Transverse colon (tissue), 4 donors: ENCODE results near the gene TMEM158. TPM values are rescaled to one million over a fixed set of nuclear protein-coding genes. Genes with fewer than 3 reads are reported as not detected.

Source experiments
- DNase-seq: peaks from one replicate; pipeline ENCODE4 v3.0.0-alpha.2; 2019
- H3K27ac ChIP-seq, 4 donors: fragments of 200-600 bp; sonication (generic); 2 replicates each; pipeline ENCODE4 v1.5.1; 2016 to 2018; ENCODE audit warnings: inconsistent platforms in 4 of 4
- H3K27me3 ChIP-seq: fragments of 200-600 bp; sonication (generic); 2 replicates; pipeline ENCODE4 v1.5.1; 2017; ENCODE audit warnings: inconsistent platforms
- H3K36me3 ChIP-seq, 4 donors: fragments of 200-600 bp; sonication (generic); 2 replicates each; pipeline ENCODE4 v1.5.1; 2017 to 2019; ENCODE audit warnings: inconsistent platforms in 4 of 4
- H3K4me1 ChIP-seq, 4 donors: fragments of 200-600 bp; sonication (generic); 2 replicates each; pipeline ENCODE4 v1.5.1; 2017 to 2020; ENCODE audit warnings: inconsistent platforms in 4 of 4
- H3K4me3 ChIP-seq, 4 donors: fragments of 200-600 bp; sonication (generic); 1 replicate in 1 of 4; 2 replicates in 3 of 4; pipeline versions ENCODE4 v1.5.1 to v1.6.1; 2017 to 2019; ENCODE audit warnings: inconsistent platforms in 4 of 4
- H3K9me3 ChIP-seq, 2 donors: fragments of 200-600 bp; sonication (generic); 2 replicates each; pipeline ENCODE4 v1.5.1; 2017 to 2019; ENCODE audit warnings: inconsistent platforms in 2 of 2
- EP300 ChIP-seq: sonication (generic); formaldehyde crosslinking; IDR thresholded peaks from one replicate; pipeline ENCODE4 v1.6.1; 2017; ENCODE audit warnings: antibody characterized with exemption, low read depth
- POLR2A ChIP-seq: fragments of 450-650 bp; IDR thresholded peaks from one replicate; pipeline ENCODE4 v1.6.1; 2016; ENCODE audit warnings: antibody characterized with exemption, mild to moderate bottlenecking, moderate library complexity
- POLR2AphosphoS5 ChIP-seq, 3 donors: sonication (generic); formaldehyde crosslinking; IDR thresholded peaks; one replicate each; pipeline ENCODE4 v1.6.1; 2016; ENCODE audit warnings: antibody characterized with exemption in 3 of 3
- WGBS, 2 donors: methylation state at CpG; one replicate each; pipeline ENCODE4 v1.1.5; 2018; ENCODE audit warnings: low coverage in 1 of 2; 5-methylcytosine and 5-hydroxymethylcytosine counted together
- in situ Hi-C, 4 donors: fragments of 200-750 bp; cut with MboI; loops; one replicate each; pipeline versions ENCODE4 v1.15.0 to v1.15.1; 2017; ENCODE audit warnings: low sequenced_read_pairs in 3 of 4, low pct_ligation_motif_present in 1 of 4, low pct_unique_long_range_greater_than_20kb in 1 of 4
- intact Hi-C: fragments of 100-400 bp; cut with DNase I; formaldehyde crosslinking; loops from one replicate; pipeline ENCODE4 v1.15.1; 2023; ENCODE audit warnings: low total_unique reads
- total RNA-seq, 4 donors: library from RNA; depleted of rRNA; stranded (reverse); fragments of >200 nt; gene quantifications; one replicate each; pipeline ENCODE4 v1.1.0, GENCODE V29; 2016
- TF ChIP-seq, protein P1 (sequence below), 5 experiments: fragments of 200-600 bp in 3 of 5; fragments of 450-650 bp in 2 of 5; sonication (generic) in 3 of 5; IDR thresholded peaks; 1 replicate in 2 of 5; 2 replicates in 3 of 5; pipeline ENCODE4 v1.5.1; 2016 to 2017; ENCODE audit warnings: antibody characterized with exemption in 5 of 5, inconsistent platforms in 3 of 5, mild to moderate bottlenecking in 2 of 5, moderate library complexity in 1 of 5

Gene TMEM158
- total RNA-seq, 4 donors from 2014 or later: 0.82 to 23.9 (median 1.7) TPM; not detected in 1

GRCh38 chr3:45214061-45214680 is 11.9 kb downstream of the TMEM158 start:
- 0 to 78% methylated on average over 1 to 10 of the region's 10 CpGs for WGBS, 2 donors
- H3K27ac ChIP-seq: no peak overlapping the region
- no peak for DNase-seq
- peaks cover 0 to 28% (median 14%) of the 10 kb centered on the region in 4 donors for H3K4me1 ChIP-seq
- H3K4me3 ChIP-seq: no peak overlapping the region
- intact Hi-C loops (loop anchor here (5.0 kb wide), 1 partner anchor 172 kb away; no protein-coding TSS in a partner anchor), in situ Hi-C loops (loop anchor here (5.0 to 25.0 kb wide), 5 partner anchors 169 to 448 kb away; no protein-coding TSS in a partner anchor)
- no peaks in the 10 kb centered on the region for H3K36me3 ChIP-seq
- TF ChIP-seq EP300: no peak
- TF ChIP-seq, protein P1, sequence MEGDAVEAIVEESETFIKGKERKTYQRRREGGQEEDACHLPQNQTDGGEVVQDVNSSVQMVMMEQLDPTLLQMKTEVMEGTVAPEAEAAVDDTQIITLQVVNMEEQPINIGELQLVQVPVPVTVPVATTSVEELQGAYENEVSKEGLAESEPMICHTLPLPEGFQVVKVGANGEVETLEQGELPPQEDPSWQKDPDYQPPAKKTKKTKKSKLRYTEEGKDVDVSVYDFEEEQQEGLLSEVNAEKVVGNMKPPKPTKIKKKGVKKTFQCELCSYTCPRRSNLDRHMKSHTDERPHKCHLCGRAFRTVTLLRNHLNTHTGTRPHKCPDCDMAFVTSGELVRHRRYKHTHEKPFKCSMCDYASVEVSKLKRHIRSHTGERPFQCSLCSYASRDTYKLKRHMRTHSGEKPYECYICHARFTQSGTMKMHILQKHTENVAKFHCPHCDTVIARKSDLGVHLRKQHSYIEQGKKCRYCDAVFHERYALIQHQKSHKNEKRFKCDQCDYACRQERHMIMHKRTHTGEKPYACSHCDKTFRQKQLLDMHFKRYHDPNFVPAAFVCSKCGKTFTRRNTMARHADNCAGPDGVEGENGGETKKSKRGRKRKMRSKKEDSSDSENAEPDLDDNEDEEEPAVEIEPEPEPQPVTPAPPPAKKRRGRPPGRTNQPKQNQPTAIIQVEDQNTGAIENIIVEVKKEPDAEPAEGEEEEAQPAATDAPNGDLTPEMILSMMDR (IDR thresholded peaks at IDR 0.05): no peak
- TF ChIP-seq POLR2A: no peak
- no peak for TF ChIP-seq POLR2AphosphoS5 (IDR thresholded peaks at IDR 0.05)
- H3K9me3 ChIP-seq: no peaks in the 10 kb centered on the region
- H3K27me3 ChIP-seq: no peaks in the 10 kb centered on the region

- no peak overlapping the region for H3K4me3 ChIP-seq
- no peak for DNase-seq
- WGBS, 2 donors: 82 to 86% methylated on average over 5 to 10 of the region's 10 CpGs
- H3K4me1 ChIP-seq: peaks cover 0 to 25% (median 14%) of the 10 kb centered on the region in 4 donors
- intact Hi-C loops (loop anchor here (5.0 kb wide), 1 partner anchor 170 kb away; no protein-coding TSS in a partner anchor), in situ Hi-C loops (loop anchor here (5.0 to 25.0 kb wide), 5 partner anchors 167 to 450 kb away; no protein-coding TSS in a partner anchor)
- H3K27ac ChIP-seq: peak overlapping the region in 3 of 4 donors; percentile 49 to 74 (median 70)
- H3K27me3 ChIP-seq: no peaks in the 10 kb centered on the region
- H3K36me3 ChIP-seq: no peaks in the 10 kb centered on the region
- TF ChIP-seq EP300 (no peak), POLR2AphosphoS5 (IDR thresholded peaks at IDR 0.05) (no peak), POLR2A (no peak)
- TF ChIP-seq, protein P1 (IDR thresholded peaks at IDR 0.05): no peak
- H3K9me3 ChIP-seq: no peaks in the 10 kb centered on the region
Measured at GRCh38 chr3:45212095-45212468, 14.0 kb downstream of the TMEM158 start.

DNA sequence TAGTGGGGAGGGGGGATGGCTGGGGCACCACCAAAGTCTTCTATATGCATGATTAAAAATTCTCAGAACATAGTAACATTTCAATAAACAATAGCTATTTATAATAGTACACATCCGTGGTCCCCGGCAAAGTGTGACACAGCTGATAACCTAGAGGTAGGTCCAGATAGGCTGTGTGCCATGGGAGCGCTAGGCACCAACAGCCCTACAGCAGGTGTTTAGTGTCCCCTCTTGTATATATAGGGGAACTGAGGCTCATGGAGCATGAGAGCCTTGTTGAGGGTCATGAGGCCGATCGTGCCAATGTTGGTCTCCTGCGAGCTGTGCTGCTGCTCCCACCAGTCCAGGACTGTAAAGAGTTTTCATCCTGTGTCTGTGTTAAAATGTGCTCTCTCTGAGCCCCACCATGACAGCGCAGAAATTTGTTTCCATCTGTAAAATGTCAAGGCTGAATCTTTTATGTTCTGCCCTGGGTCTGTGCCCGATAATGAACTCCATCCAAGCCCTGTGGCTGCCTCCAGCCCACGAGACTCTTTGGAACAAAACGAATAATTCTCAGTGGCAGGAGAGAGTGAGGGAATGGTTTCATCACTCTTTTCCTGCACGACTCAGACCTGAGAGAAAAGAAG is 14.5 kb downstream of the TMEM158 start:
- Histone ChIP-seq H3K4me1 (peaks cover 0 to 27% (median 14%) of the 10 kb centered on the region in 4 donors), H3K27me3 (no peaks in the 10 kb centered on the region), H3K36me3 (no peaks in the 10 kb centered on the region), H3K4me3 (no peak overlapping the region), H3K9me3 (no peaks in the 10 kb centered on the region), H3K27ac (peak overlapping the region in 3 of 4 donors; percentile 49 to 74 (median 70))
- in situ Hi-C loops: loop anchor here (5.0 to 25.0 kb wide), 5 partner anchors 167 to 451 kb away; no protein-coding TSS in a partner anchor
- TF ChIP-seq, protein P1 (IDR thresholded peaks at IDR 0.05): no peak
- TF ChIP-seq POLR2AphosphoS5 (IDR thresholded peaks at IDR 0.05) (peak; percentile 63 to 84 (median 69)), EP300 (peak; percentile 45)
- WGBS, 2 donors: 66 to 70% methylated on average over 4 to 11 of the region's 11 CpGs
- intact Hi-C loops: loop anchor here (5.0 kb wide), 1 partner anchor 169 kb away; no protein-coding TSS in a partner anchor
- no peak for DNase-seq
